GM19193 (cell line): Measurements from ENCODE around the gene BBC3.

Experiments used
- POLR2A ChIP-seq: IDR thresholded peaks from 4 replicates; pipeline ENCODE4 v1.6.1; 2011; ENCODE audit not compliant: insufficient read depth, insufficient read length; ENCODE audit errors: extremely low read depth

The BBC3 gene

DNA sequence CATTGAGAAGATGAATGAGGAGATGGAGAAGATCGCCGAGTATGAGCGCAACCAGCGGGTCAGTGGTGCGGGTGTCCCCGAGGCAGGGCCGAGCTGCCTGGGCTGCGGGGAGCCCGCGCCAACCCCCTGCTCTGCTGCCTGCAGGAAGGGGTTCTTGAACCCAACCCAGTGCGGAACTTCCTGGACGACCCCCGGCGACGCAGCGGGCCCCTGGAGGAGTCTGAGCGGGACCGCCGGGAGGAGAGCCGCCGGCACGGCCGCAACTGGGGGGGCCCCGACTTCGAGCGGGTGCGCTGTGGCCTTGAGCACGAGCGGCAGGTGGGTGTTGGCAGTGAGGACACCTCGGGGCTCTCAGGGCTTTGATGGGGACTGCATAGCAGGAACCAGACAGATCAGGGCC lies 33.6 kb upstream of the BBC3 start:
- TF ChIP-seq POLR2A = no peak

DNA sequence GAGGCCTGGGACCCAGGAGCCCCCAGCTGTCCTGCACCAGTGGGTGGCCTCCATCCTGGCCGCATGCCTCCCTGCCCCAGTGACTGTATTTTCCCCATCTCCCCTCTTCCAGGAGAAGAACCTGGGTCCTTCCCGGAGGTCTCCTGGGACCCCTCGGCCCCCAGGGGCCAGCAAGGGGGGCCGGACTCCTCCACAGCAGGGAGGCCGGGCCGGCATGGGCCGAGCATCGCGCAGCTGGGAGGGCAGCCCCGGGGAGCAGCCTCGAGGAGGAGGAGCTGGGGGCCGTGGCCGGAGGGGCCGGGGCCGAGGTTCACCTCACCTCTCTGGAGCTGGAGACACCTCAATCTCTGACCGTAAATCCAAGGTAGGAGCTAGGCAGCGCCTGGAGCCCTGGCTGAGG lies 29.5 kb upstream of the BBC3 start:
- TF ChIP-seq POLR2A = no peak

DNA sequence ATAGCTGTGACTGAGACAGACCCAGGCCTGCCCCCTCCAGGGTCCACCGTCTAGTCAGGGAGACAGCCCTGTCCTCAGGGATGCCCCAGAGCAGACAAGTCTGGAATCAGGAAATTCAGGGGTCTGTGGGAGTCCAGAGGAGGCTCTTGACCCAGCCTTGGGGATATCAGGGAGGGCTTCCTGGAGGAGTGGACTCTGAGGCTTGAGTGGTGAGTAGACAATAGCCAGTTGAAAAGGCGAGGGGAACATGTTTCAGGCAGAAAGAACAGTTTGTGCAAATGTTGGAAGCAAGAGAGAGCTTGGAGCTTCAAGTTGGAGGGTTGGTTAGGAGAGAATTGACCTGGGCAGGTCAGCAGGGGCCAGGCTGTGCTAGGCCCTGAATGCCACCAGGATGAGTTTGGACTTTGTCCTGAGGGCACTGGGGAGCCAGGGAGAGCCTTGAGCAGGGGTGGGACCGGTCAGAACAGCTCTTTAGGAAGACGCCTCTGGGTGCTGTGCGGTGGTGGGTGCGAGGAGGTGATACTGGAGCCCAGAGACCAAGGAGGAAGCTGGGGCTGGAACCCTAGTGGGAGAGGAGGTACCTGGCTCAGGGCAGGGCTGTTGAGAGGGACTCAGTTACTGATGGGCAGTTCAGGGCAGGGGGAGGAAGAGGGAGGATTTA lies 28.0 kb upstream of the BBC3 start:
- no peak for TF ChIP-seq POLR2A

DNA sequence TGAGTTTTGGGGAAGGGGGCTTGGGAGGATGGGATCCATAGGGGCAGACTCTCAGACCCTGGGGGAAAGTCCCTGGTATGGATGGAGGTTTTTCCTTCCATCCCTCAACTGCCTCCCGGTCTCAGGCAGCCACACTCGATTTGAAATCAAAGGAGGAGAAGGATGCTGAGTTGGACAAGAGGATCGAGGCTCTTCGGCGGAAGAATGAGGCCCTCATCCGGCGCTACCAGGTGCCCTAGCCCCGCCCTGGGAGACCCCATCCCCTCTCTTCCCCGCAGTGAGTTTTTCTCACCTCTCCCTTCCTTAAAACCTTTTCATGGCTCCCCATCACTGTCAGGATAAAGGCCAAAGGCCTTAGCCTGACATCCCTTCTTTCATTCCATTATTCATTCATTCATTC lies 27.4 kb upstream of the BBC3 start:
- TF ChIP-seq POLR2A = no peak

DNA sequence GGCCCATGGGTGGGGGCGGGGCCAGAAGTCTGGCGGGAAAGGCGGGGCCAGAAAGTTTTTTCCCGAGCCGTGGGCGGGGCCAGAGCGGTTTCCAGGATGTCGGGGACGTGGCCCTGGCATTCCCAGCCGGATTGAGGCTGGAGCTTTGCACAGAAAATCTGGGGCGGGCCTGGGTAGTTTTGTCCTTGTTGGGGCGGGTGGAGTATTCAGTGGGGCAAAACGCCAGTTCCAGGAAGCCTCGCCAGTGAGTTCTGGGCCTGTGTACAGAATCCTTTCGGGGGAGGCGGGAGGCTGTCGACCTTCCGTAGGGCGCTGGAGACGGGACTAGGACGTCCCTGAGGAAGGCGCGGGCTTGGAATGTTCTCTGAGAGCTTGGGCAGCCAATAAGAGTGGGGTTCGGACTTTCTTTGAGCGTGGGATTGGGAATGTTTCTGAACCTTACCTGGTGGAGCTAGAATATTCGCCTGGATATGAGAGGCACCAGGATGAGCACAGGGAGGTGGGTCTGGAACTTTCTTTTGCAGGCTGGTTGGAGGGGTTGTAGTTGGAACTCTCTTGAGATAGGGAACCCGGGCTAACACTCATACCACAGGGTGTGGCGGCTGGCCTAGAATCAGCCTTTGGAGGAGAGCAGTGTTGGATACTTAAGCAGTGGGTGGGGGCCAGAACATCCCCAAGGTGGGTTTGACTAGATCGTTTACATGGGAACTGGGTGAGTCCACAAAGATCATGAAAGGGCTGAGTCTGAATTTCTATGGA lies 26.6 kb upstream of the BBC3 start:
- peak; percentile 31 for TF ChIP-seq POLR2A

DNA sequence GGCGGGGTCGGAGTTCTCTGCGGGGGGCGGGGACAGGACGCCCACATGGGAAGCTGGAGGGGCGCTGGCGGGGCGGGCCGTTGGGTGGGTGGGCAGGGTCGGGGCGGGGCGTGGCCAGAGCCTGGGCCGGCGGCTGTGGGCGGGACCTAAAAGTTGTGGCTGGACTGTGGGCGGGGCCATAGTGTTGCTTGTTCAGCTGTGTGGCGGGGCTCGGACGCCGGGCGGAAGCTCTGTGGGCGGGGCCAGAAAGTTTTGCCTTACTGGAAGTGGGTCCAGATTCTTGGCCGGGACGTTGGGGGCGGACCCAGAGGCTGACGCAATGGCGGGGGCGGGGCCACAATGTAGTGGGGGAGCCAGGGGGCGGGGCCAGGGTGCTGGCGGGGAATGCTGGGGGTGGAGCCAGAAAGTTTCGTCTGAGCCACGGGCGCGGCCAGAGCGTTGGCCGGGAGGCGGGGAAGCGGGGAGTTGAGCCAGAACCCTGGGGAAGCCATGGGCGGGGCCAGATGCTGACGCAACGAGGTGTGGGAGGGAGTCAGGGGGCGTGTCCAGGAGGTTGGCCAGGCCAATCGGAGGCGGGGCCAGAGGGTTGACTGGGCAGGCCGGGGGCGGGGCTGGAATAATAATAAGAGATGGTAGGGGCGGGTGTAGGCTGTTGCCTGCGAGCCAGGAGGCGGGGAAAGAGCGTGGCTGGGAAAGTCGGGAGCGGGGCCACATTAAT lies 25.9 kb upstream of the BBC3 start:
- TF ChIP-seq POLR2A = no peak

DNA sequence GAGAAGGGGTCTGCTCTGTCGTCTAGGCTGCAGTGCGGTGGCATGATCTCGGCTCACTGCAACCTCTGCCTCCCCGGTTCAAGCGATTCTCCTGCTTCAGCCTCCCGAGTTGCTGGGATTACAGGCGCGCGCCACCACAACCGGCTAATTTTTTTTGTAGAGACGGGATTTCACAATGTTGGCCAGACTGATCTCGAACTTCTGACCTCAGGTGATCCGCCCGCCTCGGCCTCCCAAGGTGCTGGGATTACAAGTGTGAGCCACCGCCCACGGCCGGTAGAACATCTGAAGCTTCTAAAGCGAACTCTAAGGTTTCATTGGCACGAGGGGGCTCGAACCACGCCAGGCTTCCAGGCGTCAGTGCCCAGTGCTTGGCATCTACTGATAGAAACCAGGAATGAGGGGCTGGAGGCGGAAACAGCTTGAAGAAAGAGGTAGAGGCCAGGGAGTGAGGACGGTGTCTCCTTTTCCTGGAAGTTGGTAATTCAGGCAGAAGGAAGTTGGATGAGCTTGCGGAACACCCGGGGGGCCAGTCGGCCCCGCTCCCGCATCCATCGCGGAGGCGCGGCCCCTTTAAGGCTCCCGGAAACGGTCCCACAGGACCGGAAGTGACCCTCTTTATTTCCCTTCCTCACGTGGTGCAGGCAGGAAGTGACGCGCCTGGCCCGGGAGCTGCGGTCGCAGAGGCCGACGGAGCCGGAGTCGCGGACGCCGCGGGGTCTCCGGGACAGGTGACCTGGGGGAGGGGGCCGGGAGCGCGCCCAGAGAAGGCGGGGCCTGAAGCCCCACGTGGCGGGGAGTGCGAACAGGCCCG lies 25.1 kb upstream of the BBC3 start, which contains the start of gene CCDC9:
Gene CCDC9, plus strand, starts transcription at position 647 of the 814 bp plus-strand sequence. CDS start 1,876 bp downstream, outside the sequence.
- peak; percentile 83 for TF ChIP-seq POLR2A

DNA sequence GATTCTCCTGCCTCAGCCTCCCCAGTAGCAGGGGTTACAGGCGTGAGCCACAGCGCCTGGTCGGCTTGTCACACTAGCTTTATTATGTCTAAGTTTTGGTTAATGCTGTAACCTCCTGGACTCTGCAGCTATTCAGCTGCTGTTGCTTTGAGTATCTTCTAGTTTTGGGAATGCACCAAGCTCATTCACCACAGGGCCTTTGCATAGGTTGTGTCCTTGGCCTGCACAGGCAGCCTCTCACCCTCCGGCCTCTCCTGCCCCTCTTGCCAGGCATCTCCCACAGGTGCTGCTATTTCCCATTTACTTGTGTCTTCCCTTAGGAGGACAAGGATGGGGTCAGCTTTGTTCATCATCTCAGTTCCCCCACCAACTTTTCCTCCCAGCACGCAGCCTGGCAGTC lies 23.0 kb upstream of the BBC3 start:
- TF ChIP-seq POLR2A = no peak

DNA sequence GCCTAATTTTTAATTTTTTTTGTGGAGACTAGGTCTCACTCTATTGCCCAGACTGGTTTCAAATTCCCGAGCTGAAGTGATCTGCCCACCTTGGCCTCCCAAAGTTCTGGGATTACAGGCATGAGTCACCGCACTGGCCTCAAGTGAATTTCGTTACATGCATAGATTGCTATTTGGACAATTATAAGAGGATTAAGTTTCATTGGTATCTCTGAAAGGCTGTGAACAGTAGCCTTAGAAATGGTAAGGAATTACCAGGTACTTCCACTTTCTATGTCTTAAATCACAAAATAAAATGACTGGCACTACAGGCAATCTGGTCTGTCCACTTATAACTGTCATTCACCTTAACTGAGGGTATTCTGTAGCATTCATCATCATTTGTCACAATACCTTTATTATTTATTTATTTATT lies 22.5 kb upstream of the BBC3 start:
- TF ChIP-seq POLR2A = no peak

DNA sequence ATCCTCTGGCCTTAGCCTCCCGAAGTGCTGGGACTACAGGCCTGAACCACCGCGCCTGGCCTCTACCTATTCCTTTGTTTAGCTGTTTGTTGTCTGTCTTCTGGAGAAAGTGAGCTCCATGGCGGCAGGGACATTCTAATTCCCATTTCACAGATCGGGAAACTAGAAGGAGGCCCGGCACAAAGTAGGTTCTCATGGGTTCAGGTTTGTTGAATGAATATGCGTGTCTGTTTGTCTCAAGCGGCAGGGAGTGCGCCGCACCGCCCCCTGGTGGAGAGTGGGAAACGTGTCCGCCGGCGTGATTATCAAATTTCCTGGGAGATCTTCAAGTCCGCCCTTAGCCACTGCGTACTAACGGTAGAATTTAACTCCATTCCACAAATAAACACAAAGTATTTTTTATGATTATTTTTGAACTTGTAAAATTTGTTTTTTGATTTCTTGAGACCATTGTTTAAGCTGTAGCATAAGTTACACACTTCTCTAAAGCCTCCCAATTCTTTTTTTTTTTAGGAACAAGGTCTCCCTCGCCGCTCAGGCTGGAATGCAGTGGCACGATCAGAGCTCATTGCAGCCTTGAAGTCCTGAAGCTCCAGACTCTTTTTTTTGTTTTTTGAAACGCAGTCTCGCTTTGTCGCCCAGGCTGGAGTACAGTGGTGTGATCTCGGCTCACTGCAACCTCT lies 16.4 kb upstream of the BBC3 start:
- no peak for TF ChIP-seq POLR2A

DNA sequence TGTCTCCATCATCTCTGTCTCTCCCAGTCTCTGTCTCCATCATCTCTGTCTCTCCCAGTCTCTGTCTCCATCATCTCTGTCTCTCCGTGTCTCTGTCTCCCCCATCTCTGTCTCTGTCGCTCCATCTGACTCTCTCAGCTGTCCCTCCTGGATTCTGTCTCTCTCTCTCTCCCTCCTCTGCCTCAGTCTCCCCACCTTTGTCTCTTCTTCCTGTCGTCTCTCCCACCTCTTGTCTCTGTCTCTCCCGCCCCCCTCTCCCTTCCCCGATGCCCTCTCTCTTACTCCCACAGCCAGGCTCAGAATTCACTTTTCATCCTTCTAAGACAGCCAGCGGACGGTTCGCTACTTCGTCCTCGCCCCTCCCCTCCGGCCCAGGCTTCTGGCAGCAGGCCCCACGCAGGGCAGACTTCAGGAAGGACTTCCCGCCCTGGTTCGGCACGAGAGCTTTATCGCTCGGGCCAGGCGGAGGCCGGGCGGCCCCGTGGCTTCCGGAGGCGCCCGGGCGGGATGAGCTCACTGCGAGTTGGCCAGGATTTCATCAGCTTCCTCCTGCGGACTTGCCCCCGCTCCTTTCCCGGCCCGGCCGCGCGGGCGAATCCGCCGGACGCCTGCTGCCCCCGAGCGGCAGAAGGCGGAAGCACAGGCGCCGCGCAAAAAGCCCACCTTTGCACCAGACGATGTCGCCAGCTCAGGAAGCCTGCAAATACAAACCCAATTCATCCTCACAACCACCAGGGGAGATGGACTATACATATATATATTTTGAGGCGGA lies 13.0 kb upstream of the BBC3 start:
- TF ChIP-seq POLR2A = peak; percentile 61

DNA sequence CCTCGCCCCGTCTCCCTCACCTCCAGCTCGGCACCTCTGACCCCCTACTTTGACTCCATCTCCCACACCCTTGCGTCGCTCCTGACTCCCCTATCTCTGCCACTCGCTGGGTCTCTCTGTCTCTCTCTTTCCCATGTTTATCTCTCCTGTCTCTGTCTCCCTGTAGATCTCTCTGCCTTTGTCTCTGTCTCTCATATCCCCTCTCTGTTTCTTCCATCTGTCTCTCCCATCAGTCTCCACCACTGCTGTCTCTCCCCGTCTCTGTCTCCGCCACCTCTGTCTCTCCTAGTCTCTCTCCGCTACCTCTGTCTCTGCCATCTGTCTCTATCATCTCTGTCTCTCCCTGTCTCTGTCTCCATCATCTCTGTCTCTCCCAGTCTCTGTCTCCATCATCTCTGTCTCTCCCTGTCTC lies 12.4 kb upstream of the BBC3 start:
- no peak for TF ChIP-seq POLR2A

DNA sequence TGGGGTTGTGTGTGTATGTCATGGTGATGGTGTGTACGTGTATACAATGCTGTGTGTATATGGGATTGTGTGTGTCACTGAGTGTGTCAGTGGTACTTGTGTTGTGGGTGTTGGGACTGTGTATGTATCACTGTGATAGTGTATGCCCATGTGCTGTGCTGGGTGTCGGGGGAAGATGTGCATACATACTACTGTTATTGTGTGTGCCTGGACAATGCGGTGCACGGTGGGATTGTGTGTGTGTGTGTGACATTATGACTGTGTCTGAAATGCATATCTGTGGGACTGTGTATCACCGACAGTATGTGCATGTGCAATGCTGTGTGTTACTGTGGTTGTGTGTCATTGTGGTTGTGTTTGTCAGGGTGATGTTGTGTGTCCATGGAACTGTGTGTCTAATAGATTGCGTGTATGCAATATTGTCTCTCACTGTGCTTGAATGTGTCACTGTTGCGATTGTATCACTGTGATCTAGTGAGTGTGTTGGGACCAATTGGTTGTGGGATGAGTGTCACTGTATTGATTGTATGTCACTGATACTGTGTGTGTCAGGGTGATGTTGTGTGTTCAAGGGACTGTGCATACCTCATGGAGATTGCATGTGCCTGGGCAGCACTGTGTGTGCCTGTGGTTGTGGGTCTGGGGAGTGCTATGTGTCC lies 11.0 kb upstream of the BBC3 start:
- no peak for TF ChIP-seq POLR2A

DNA sequence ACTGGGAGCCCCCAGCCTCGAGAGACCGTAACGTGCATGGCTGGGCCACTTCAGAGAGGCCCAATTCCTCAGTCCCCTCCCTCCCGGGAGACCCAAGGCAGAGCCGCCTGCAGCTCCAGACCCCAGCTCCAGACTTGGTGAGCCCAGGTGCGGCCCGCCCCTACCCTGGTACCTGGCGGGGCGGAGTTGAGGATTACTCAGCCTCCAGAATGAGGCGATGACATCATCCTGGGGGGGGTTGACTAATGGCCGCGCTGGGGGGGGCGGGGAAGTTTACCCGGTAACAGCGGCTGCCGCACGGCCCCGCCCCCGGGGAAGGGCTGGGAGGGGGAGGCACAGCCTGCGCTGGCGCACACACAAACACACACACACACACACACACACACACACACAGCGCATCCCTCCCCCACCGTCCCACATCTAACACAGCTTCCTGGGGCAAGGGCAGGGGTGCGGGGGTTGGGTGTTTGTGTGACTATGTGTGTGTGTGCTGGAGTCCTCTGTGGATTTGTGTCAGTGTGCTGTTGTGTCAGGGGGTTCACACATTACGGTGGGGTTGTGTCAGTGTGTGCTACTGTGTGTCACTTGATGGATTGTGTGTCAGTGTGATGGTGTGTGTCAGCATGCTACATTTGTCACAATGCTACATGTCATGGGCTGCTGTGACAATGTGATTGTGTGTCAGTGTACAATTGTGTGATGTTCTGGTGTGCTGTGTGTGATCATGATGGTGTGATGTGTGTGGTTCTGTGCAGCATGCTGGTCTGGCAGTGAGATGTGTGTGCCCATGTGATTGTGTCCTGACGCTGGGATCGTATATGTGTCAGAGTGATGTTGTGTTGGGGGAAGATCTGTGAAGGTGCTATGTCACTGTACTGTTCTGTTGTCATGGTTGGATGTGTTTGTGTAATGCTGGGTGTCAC lies 10.3 kb upstream of the BBC3 start:
- no peak for TF ChIP-seq POLR2A
